ENCODE results near the gene ROR1. TPM values are rescaled to one million over a fixed set of nuclear protein-coding genes. Genes with fewer than 3 reads are reported as not detected.

The ROR1 gene
- total and polyA plus RNA-seq, 9 donors = 3.0 to 26.1 (median 15.0) TPM

GRCh38 chr1:64131155-64131554, 357.3 kb downstream of the ROR1 start:
- TF ChIP-seq CTCF (IDR thresholded peaks at IDR 0.05) = no peak
- no peaks in the 10 kb centered on the region for H3K27me3 ChIP-seq
- no peak overlapping the region for H3K4me3 ChIP-seq
- H3K9me3 ChIP-seq = no peaks in the 10 kb centered on the region
- DNase-seq = no peak
- H3K27ac ChIP-seq = no peak overlapping the region
- no peaks in the 10 kb centered on the region for H3K4me1 ChIP-seq (ENCODE audit: insufficient read depth)
- intact Hi-C loops (cut with DNase I) = loop anchor here in 3 of 4 donors (10.0 kb wide), 3 partner anchors 186 to 516 kb away; no protein-coding TSS in a partner anchor
- 88 to 91% (median 89%) methylated on average over 2 of the region's 2 CpGs for WGBS, 3 donors
- no peaks in the 10 kb centered on the region for H3K36me3 ChIP-seq

GRCh38 chr1:64133036-64133435, 359.2 kb downstream of the ROR1 start:
- Histone ChIP-seq H3K4me3 (no peak overlapping the region), H3K27ac (no peak overlapping the region), H3K36me3 (no peaks in the 10 kb centered on the region), H3K4me1 (ENCODE audit: insufficient read depth) (peaks cover 3% of the 10 kb centered on the region), H3K9me3 (no peaks in the 10 kb centered on the region), H3K27me3 (no peaks in the 10 kb centered on the region)
- intact Hi-C loops (cut with DNase I) = loop anchor here in 3 of 4 donors (10.0 kb wide), 3 partner anchors 188 to 518 kb away; no protein-coding TSS in a partner anchor
- 72 to 82% (median 75%) methylated on average over 5 of the region's 5 CpGs for whole genome bisulfite sequencing, 3 donors
- TF ChIP-seq EP300 (IDR thresholded peaks at IDR 0.05) (no peak), CTCF (IDR thresholded peaks at IDR 0.05) (no peak), POLR2A (IDR thresholded peaks at IDR 0.05) (no peak)
- no peak for DNase-seq

GRCh38 chr1:64135462-64136223, 361.8 kb downstream of the ROR1 start:
- no peak overlapping the region for H3K27ac ChIP-seq
- H3K36me3 ChIP-seq = no peaks in the 10 kb centered on the region
- H3K27me3 ChIP-seq = no peaks in the 10 kb centered on the region
- TF ChIP-seq CTCF (IDR thresholded peaks at IDR 0.05) (no peak), POLR2A (IDR thresholded peaks at IDR 0.05) (no peak), EP300 (IDR thresholded peaks at IDR 0.05) (no peak)
- H3K9me3 ChIP-seq = no peaks in the 10 kb centered on the region
- intact Hi-C loops (cut with DNase I) = loop anchor here (5.0 to 10.0 kb wide), 7 partner anchors 191 to 521 kb away; partner anchors contain the start of gene ROR1 (in 2 of the 4)
- peaks cover 3% of the 10 kb centered on the region for H3K4me1 ChIP-seq (ENCODE audit: insufficient read depth)
- no peak for DNase-seq
- 81 to 96% (median 96%) methylated on average over 3 of the region's 3 CpGs for WGBS, 3 donors
- H3K4me3 ChIP-seq = no peak overlapping the region

GRCh38 chr1:64136296-64136695, 362.5 kb downstream of the ROR1 start:
- intact Hi-C loops (cut with DNase I) = loop anchor here (5.0 to 10.0 kb wide), 7 partner anchors 191 to 521 kb away; partner anchors contain the start of gene ROR1 (in 2 of the 4)
- Histone ChIP-seq H3K36me3 (no peaks in the 10 kb centered on the region), H3K9me3 (no peaks in the 10 kb centered on the region), H3K4me1 (ENCODE audit: insufficient read depth) (peaks cover 3% of the 10 kb centered on the region), H3K27ac (no peak overlapping the region), H3K27me3 (no peaks in the 10 kb centered on the region), H3K4me3 (no peak overlapping the region)
- DNase-seq = no peak
- WGBS, 3 donors = 69 to 95% (median 90%) methylated on average over 5 of the region's 5 CpGs
- TF ChIP-seq POLR2A (IDR thresholded peaks at IDR 0.05) (no peak), CTCF (IDR thresholded peaks at IDR 0.05) (no peak), EP300 (IDR thresholded peaks at IDR 0.05) (no peak)
